C4-2B (cell line): ENCODE measurements around the gene GSTT2B.

Experiments used
- ZFX ChIP-seq: fragments of 450-650 bp; IDR thresholded peaks from 2 replicates; pipeline ENCODE4 v1.6.1; 2017
- TF ChIP-seq, protein P1 (sequence below): fragments of 450-650 bp; conservative IDR thresholded peaks from 2 replicates; pipeline ENCODE4 v1.5.1; 2017; ENCODE audit warnings: mild to moderate bottlenecking

DNA sequence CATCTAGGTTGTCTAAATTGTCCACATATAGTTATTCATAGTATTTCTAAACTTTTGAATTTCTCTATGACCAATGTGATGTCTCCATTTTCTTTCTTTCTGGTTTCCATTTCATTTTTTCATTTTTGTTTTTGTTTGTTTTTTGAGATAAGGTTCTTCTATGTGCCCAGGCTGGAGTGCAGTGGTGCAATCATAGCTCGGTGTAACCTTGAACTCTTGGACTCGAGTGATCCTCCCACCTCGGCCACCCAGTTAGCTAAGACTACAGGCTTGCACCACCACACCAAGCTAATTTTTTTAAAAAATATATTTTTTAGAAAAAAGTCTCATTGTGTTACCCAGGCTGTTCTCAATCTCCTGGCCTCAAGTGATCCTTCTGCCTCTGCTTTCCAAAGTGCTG is 36.1 kb upstream of the GSTT2B start:
- TF ChIP-seq, protein P1, sequence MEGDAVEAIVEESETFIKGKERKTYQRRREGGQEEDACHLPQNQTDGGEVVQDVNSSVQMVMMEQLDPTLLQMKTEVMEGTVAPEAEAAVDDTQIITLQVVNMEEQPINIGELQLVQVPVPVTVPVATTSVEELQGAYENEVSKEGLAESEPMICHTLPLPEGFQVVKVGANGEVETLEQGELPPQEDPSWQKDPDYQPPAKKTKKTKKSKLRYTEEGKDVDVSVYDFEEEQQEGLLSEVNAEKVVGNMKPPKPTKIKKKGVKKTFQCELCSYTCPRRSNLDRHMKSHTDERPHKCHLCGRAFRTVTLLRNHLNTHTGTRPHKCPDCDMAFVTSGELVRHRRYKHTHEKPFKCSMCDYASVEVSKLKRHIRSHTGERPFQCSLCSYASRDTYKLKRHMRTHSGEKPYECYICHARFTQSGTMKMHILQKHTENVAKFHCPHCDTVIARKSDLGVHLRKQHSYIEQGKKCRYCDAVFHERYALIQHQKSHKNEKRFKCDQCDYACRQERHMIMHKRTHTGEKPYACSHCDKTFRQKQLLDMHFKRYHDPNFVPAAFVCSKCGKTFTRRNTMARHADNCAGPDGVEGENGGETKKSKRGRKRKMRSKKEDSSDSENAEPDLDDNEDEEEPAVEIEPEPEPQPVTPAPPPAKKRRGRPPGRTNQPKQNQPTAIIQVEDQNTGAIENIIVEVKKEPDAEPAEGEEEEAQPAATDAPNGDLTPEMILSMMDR = no peak
- no peak for TF ChIP-seq ZFX
